Activated CD8-positive, alpha-beta memory T cell treated with anti-CD3 and anti-CD28 coated beads, Interleukin-2, amount 10 ng/mL, durations not matched to agents 7 days and 5 days (primary cell): ENCODE data around the gene LINGO4. TPM values are rescaled to one million over a fixed set of nuclear protein-coding genes. Genes with fewer than 3 reads are reported as not detected.

ENCODE experiments used
- ATAC-seq: fragments of 150-1000 bp; cut with Tn5 transposase; one replicate; pipeline ENCODE4 v1.10.0; 2021; ENCODE audit warnings: moderate library complexity
- CTCF ChIA-PET: fragments of 350-600 bp; sonication (Branson Sonifier 250); formaldehyde crosslinking; loops from one replicate; lab custom pipeline; 2021; ENCODE audit warnings: antibody characterized with exemption; lab: Charles Lee
- DNase-seq: peaks from one replicate; pipeline ENCODE4 v3.0.0-alpha.2; 2020
- H3K27ac Mint-ChIP-seq: one replicate; pipeline ENCODE4 v1.8.0; 2021; ENCODE audit warnings: mild to moderate bottlenecking, mixed read lengths
- H3K27me3 Mint-ChIP-seq: one replicate; pipeline ENCODE4 v1.8.0; 2021; ENCODE audit warnings: mixed read lengths
- H3K36me3 Mint-ChIP-seq: one replicate; pipeline ENCODE4 v1.8.0; 2021; ENCODE audit warnings: mild to moderate bottlenecking, mixed read lengths
- H3K4me1 Mint-ChIP-seq: one replicate; pipeline ENCODE4 v1.8.0; 2021; ENCODE audit warnings: mixed read lengths
- H3K4me3 Mint-ChIP-seq: one replicate; pipeline ENCODE4 v1.8.0; 2021; ENCODE audit warnings: mild to moderate bottlenecking, moderate library complexity, mixed read lengths
- H3K9me3 Mint-ChIP-seq: one replicate; pipeline ENCODE4 v1.8.0; 2022; ENCODE audit warnings: low read depth, mixed read lengths
- total RNA-seq, 2 experiments: library from RNA; stranded (reverse); gene quantifications; one replicate each; pipeline ENCODE4 v1.2.3, GENCODE V29; 2021

Gene LINGO4
- total RNA-seq, 2 experiments from 2014 or later: 0.07 to 0.15 TPM

GRCh38 chr1:151803915-151804314 lies 1.3 kb downstream of the LINGO4 start:
- Mint-ChIP-seq H3K9me3 (no peaks in the 10 kb centered on the region), H3K4me3 (no peak overlapping the region), H3K27me3 (peaks cover 13% of the 10 kb centered on the region), H3K27ac (no peak overlapping the region), H3K4me1 (peaks cover 9% of the 10 kb centered on the region), H3K36me3 (no peaks in the 10 kb centered on the region)
- CTCF ChIA-PET: no interaction called here
- ATAC-seq: no peak
- DNase-seq: no peak

- no peaks in the 10 kb centered on the region for H3K9me3 Mint-ChIP-seq
- no peak for DNase-seq
- no peak for ATAC-seq
- H3K27me3 Mint-ChIP-seq: peaks cover 13% of the 10 kb centered on the region
- no peak overlapping the region for H3K27ac Mint-ChIP-seq
- H3K4me1 Mint-ChIP-seq: peaks cover 9% of the 10 kb centered on the region
- CTCF ChIA-PET: interaction anchor here (0.8 to 1.3 kb wide), 4 partner anchors 15 to 209 kb away, joined by 3 read pairs; no protein-coding TSS in a partner anchor
- no peak overlapping the region for H3K4me3 Mint-ChIP-seq
- no peaks in the 10 kb centered on the region for H3K36me3 Mint-ChIP-seq
These were observed 2.1 kb downstream of the LINGO4 start for GRCh38 chr1:151803164-151803563.

- Mint-ChIP-seq H3K36me3 (no peaks in the 10 kb centered on the region), H3K4me3 (no peak overlapping the region), H3K27ac (no peak overlapping the region), H3K4me1 (peaks cover 9% of the 10 kb centered on the region), H3K9me3 (no peaks in the 10 kb centered on the region), H3K27me3 (peaks cover 13% of the 10 kb centered on the region)
- ATAC-seq (no peak), DNase-seq (no peak)
- CTCF ChIA-PET: interaction anchor here (0.8 to 1.6 kb wide), 7 partner anchors 13 to 209 kb away, joined by 3 to 7 read pairs (median 3); no protein-coding TSS in a partner anchor
These were observed 2.8 kb downstream of the LINGO4 start for GRCh38 chr1:151802372-151802771.

GRCh38 chr1:151801846-151802245 lies 3.4 kb downstream of the LINGO4 start:
- Mint-ChIP-seq H3K4me1 (peaks cover 9% of the 10 kb centered on the region), H3K9me3 (no peaks in the 10 kb centered on the region), H3K27ac (no peak overlapping the region), H3K4me3 (no peak overlapping the region), H3K36me3 (no peaks in the 10 kb centered on the region), H3K27me3 (peaks cover 13% of the 10 kb centered on the region)
- ATAC-seq (no peak), DNase-seq (no peak)
- CTCF ChIA-PET: interaction anchor here (0.5 to 1.6 kb wide), 6 partner anchors 9 to 161 kb away, joined by 3 to 7 read pairs (median 4); no protein-coding TSS in a partner anchor

GRCh38 chr1:151801310-151801820 lies 3.9 kb downstream of the LINGO4 start:
- no peak overlapping the region for H3K27ac Mint-ChIP-seq
- no peaks in the 10 kb centered on the region for H3K36me3 Mint-ChIP-seq
- no peaks in the 10 kb centered on the region for H3K9me3 Mint-ChIP-seq
- CTCF ChIA-PET: interaction anchor here (0.5 to 1.6 kb wide), 4 partner anchors 9 to 161 kb away, joined by 3 to 7 read pairs (median 4); no protein-coding TSS in a partner anchor
- peaks cover 10% of the 10 kb centered on the region for H3K27me3 Mint-ChIP-seq
- H3K4me1 Mint-ChIP-seq: peaks cover 9% of the 10 kb centered on the region
- no peak for ATAC-seq
- DNase-seq: no peak
- H3K4me3 Mint-ChIP-seq: no peak overlapping the region

- Mint-ChIP-seq H3K27me3 (peaks cover 7% of the 10 kb centered on the region), H3K4me3 (no peak overlapping the region), H3K27ac (no peak overlapping the region), H3K36me3 (no peaks in the 10 kb centered on the region), H3K9me3 (no peaks in the 10 kb centered on the region), H3K4me1 (peaks cover 9% of the 10 kb centered on the region)
- DNase-seq (no peak), ATAC-seq (no peak)
- CTCF ChIA-PET: interaction anchor here (1.1 to 1.6 kb wide), 2 partner anchors 12 to 66 kb away, joined by 3 to 7 read pairs; no protein-coding TSS in a partner anchor
These were observed 4.4 kb downstream of the LINGO4 start for GRCh38 chr1:151800830-151801229.

- CTCF ChIA-PET: interaction anchor here (0.8 kb wide), 1 partner anchor 10 kb away, joined by 3 read pairs; the partner anchor contains the start of gene TDRKH
- H3K4me3 Mint-ChIP-seq: no peak overlapping the region
- no peak overlapping the region for H3K27ac Mint-ChIP-seq
- no peaks in the 10 kb centered on the region for H3K9me3 Mint-ChIP-seq
- no peak for ATAC-seq
- peaks cover under 1% of the 10 kb centered on the region for H3K36me3 Mint-ChIP-seq
- peaks cover 9% of the 10 kb centered on the region for H3K4me1 Mint-ChIP-seq
- no peak for DNase-seq
- H3K27me3 Mint-ChIP-seq: peaks cover 7% of the 10 kb centered on the region
These were observed 5.8 kb downstream of the LINGO4 start for GRCh38 chr1:151799179-151800022.

GRCh38 chr1:151798571-151798970 lies 6.6 kb downstream of the LINGO4 start:
- no peak for ATAC-seq

GRCh38 chr1:151790940-151791651 lies 14.1 kb downstream of the LINGO4 start:
- DNase-seq (no peak), ATAC-seq (peak; percentile 3)
- peak overlapping the region; percentile 97 for H3K4me3 Mint-ChIP-seq
- H3K4me1 Mint-ChIP-seq: peaks cover 24% of the 10 kb centered on the region
- CTCF ChIA-PET: interaction anchor here (1.3 kb wide), 1 partner anchor 45 kb away, joined by 5 read pairs; no protein-coding TSS in a partner anchor
- H3K36me3 Mint-ChIP-seq: peaks cover 4% of the 10 kb centered on the region
- peak overlapping the region; percentile 87 for H3K27ac Mint-ChIP-seq
- no peaks in the 10 kb centered on the region for H3K27me3 Mint-ChIP-seq
- H3K9me3 Mint-ChIP-seq: no peaks in the 10 kb centered on the region

More at GRCh38 chr1:151798571-151798970, 6.6 kb downstream of the LINGO4 start:
- H3K9me3 Mint-ChIP-seq: no peaks in the 10 kb centered on the region
- CTCF ChIA-PET: interaction anchor here (0.8 to 1.9 kb wide), 2 partner anchors 9 to 11 kb away, joined by 3 to 5 read pairs; partner anchors contain the start of gene TDRKH
- peaks cover 7% of the 10 kb centered on the region for H3K27me3 Mint-ChIP-seq
- DNase-seq: no peak
- H3K27ac Mint-ChIP-seq: no peak overlapping the region
- H3K36me3 Mint-ChIP-seq: peaks cover 2% of the 10 kb centered on the region
- no peak overlapping the region for H3K4me3 Mint-ChIP-seq
- peaks cover 9% of the 10 kb centered on the region for H3K4me1 Mint-ChIP-seq

GRCh38 chr1:151790071-151790939 lies 14.9 kb downstream of the LINGO4 start, which contains the start of gene TDRKH:
Gene TDRKH, minus strand, starts transcription at chr1:151790500. Its CDS starts 7,478 bp downstream, at chr1:151783022.
- H3K27ac Mint-ChIP-seq: peak within 1 kb of the TSS; percentile 87
- no peaks in the 10 kb centered on the region for H3K27me3 Mint-ChIP-seq
- H3K4me1 Mint-ChIP-seq: peaks cover 24% of the 10 kb centered on the region
- DNase-seq: peak; percentile 99
- CTCF ChIA-PET: interaction anchor here (0.7 to 2.1 kb wide), 9 partner anchors 8 to 49 kb away, joined by 3 to 7 read pairs (median 3); partner anchors contain the start of gene C2CD4D
- peak; percentile 98 for ATAC-seq
- H3K9me3 Mint-ChIP-seq: no peaks in the 10 kb centered on the region
- peaks cover 4% of the 10 kb centered on the region for H3K36me3 Mint-ChIP-seq
- H3K4me3 Mint-ChIP-seq: peak within 1 kb of the TSS; percentile 97

GRCh38 chr1:151787689-151788088 lies 17.5 kb downstream of the LINGO4 start:
- no peaks in the 10 kb centered on the region for H3K9me3 Mint-ChIP-seq
- H3K4me3 Mint-ChIP-seq: no peak overlapping the region
- DNase-seq (no peak), ATAC-seq (no peak)
- no peak overlapping the region for H3K27ac Mint-ChIP-seq
- no peaks in the 10 kb centered on the region for H3K27me3 Mint-ChIP-seq
- CTCF ChIA-PET: interaction anchor here (1.7 kb wide), 1 partner anchor 10 kb away, joined by 5 read pairs; no protein-coding TSS in a partner anchor
- peaks cover 1% of the 10 kb centered on the region for H3K36me3 Mint-ChIP-seq
- peaks cover 24% of the 10 kb centered on the region for H3K4me1 Mint-ChIP-seq

GRCh38 chr1:151783796-151784195 lies 21.4 kb downstream of the LINGO4 start:
- H3K27me3 Mint-ChIP-seq: no peaks in the 10 kb centered on the region
- H3K27ac Mint-ChIP-seq: no peak overlapping the region
- H3K9me3 Mint-ChIP-seq: no peaks in the 10 kb centered on the region
- CTCF ChIA-PET: interaction anchor here (1.4 kb wide), 1 partner anchor 9 kb away, joined by 4 read pairs; no protein-coding TSS in a partner anchor
- H3K4me3 Mint-ChIP-seq: no peak overlapping the region
- no peak for ATAC-seq
- no peak for DNase-seq
- peaks cover 1% of the 10 kb centered on the region for H3K4me1 Mint-ChIP-seq
- H3K36me3 Mint-ChIP-seq: peaks cover 6% of the 10 kb centered on the region
